ENCODE measurements around the gene FHOD1. TPM values are rescaled to one million over a fixed set of nuclear protein-coding genes. Genes with fewer than 3 reads are reported as not detected.

Gene FHOD1
- total RNA-seq, 1 donor from 2014 or later = 18.8 TPM

GRCh38 chr16:67233596-67233995 is 13.7 kb downstream of the FHOD1 start:
- H3K36me3 Mint-ChIP-seq (ENCODE audit: unreplicated experiment) = no peaks in the 10 kb centered on the region
- DNase-seq = no peak
- peaks cover 3% of the 10 kb centered on the region for H3K27me3 Mint-ChIP-seq (ENCODE audit: unreplicated experiment)
- no peaks in the 10 kb centered on the region for H3K9me3 Mint-ChIP-seq (ENCODE audit: unreplicated experiment)
- no peak for TF ChIP-seq CTCF (IDR thresholded peaks at IDR 0.05; ENCODE audit: partially characterized antibody, unreplicated experiment)
- H3K27ac Mint-ChIP-seq (ENCODE audit: unreplicated experiment) = no peak overlapping the region
- no peaks in the 10 kb centered on the region for H3K4me1 Mint-ChIP-seq (ENCODE audit: low read depth, unreplicated experiment)
- H3K4me3 Mint-ChIP-seq (ENCODE audit: unreplicated experiment) = no peak overlapping the region

GRCh38 chr16:67230809-67231660 is 16.2 kb downstream of the FHOD1 start:
- Mint-ChIP-seq H3K9me3 (ENCODE audit: unreplicated experiment) (peaks cover 3% of the 10 kb centered on the region), H3K4me3 (ENCODE audit: unreplicated experiment) (no peak overlapping the region), H3K27me3 (ENCODE audit: unreplicated experiment) (peaks cover 11% of the 10 kb centered on the region), H3K4me1 (ENCODE audit: low read depth, unreplicated experiment) (peaks cover 9% of the 10 kb centered on the region), H3K36me3 (ENCODE audit: unreplicated experiment) (no peaks in the 10 kb centered on the region), H3K27ac (ENCODE audit: unreplicated experiment) (no peak overlapping the region)
- no peak for TF ChIP-seq CTCF (IDR thresholded peaks at IDR 0.05; ENCODE audit: partially characterized antibody, unreplicated experiment)
- DNase-seq = no peak

GRCh38 chr16:67229906-67230808 is 17.1 kb downstream of the FHOD1 start:
- peaks cover 11% of the 10 kb centered on the region for H3K27me3 Mint-ChIP-seq (ENCODE audit: unreplicated experiment)
- peaks cover 3% of the 10 kb centered on the region for H3K9me3 Mint-ChIP-seq (ENCODE audit: unreplicated experiment)
- H3K4me1 Mint-ChIP-seq (ENCODE audit: low read depth, unreplicated experiment) = peaks cover 14% of the 10 kb centered on the region
- H3K27ac Mint-ChIP-seq (ENCODE audit: unreplicated experiment) = no peak overlapping the region
- TF ChIP-seq CTCF (IDR thresholded peaks at IDR 0.05; ENCODE audit: partially characterized antibody, unreplicated experiment) = no peak
- no peak overlapping the region for H3K4me3 Mint-ChIP-seq (ENCODE audit: unreplicated experiment)
- no peaks in the 10 kb centered on the region for H3K36me3 Mint-ChIP-seq (ENCODE audit: unreplicated experiment)
- DNase-seq = no peak

GRCh38 chr16:67228905-67229304 is 18.4 kb downstream of the FHOD1 start:
- TF ChIP-seq CTCF (IDR thresholded peaks at IDR 0.05; ENCODE audit: partially characterized antibody, unreplicated experiment) = no peak
- H3K4me3 Mint-ChIP-seq (ENCODE audit: unreplicated experiment) = peak overlapping the region; percentile 34
- peaks cover 14% of the 10 kb centered on the region for H3K4me1 Mint-ChIP-seq (ENCODE audit: low read depth, unreplicated experiment)
- no peak for DNase-seq
- H3K27ac Mint-ChIP-seq (ENCODE audit: unreplicated experiment) = no peak overlapping the region
- H3K9me3 Mint-ChIP-seq (ENCODE audit: unreplicated experiment) = peaks cover 3% of the 10 kb centered on the region
- H3K36me3 Mint-ChIP-seq (ENCODE audit: unreplicated experiment) = no peaks in the 10 kb centered on the region
- H3K27me3 Mint-ChIP-seq (ENCODE audit: unreplicated experiment) = peaks cover 11% of the 10 kb centered on the region

Data from glutamatergic neuron (in vitro differentiated cells).